NCI-H524 (cell line): ENCODE data around the gene DPCD.
"Not testable (repeated sequence)": the region's sequence is repeated elsewhere in the genome, so short reads cannot be mapped to it uniquely, and the experiment has no call there.

Source experiments
- DNase-seq, 2 experiments: peaks; one replicate each; lab custom pipeline; 2025; lab: John Stamatoyannopoulos, UW

The DPCD gene

DNA sequence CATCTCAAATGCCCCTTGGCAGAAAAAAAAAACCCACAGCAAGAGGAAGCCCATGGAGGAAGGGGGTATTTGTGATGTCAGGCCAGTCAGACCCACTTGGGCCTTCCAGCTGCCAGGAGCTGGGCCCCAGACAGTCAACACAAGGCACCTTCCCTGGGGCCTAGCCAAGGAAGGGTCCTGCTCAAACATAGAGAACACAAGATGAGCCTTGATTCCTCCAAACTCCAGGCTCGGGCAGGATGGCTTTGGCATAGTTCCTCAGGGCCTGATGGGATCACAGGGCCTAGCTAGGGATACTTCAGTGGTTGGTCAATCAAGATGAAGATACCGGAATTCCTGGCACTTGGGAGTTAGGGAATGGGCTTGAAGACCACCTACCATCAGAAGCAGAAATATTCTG is 30.8 kb downstream of the DPCD start:
- DNase-seq, result no peak

DNA sequence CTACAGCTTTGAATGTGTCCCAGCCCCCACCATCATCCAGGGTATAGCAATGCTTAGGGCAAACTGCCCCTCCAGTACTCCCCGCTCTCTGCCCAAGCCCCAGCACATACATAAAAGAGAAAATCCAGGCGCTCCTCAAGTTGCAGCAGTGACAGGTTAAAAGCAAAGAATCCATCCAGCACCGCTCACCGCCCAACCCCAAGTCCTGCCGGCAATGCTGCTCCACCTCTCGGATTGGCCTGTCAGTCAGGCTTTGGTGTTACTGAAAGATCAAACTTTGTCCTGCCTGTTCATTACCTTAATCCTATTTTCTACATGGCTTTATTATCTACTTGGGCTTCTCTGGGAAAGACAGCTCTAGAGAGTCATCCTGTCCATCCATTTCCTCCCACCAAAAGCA is 31.9 kb downstream of the DPCD start:
- DNase-seq, result no peak

DNA sequence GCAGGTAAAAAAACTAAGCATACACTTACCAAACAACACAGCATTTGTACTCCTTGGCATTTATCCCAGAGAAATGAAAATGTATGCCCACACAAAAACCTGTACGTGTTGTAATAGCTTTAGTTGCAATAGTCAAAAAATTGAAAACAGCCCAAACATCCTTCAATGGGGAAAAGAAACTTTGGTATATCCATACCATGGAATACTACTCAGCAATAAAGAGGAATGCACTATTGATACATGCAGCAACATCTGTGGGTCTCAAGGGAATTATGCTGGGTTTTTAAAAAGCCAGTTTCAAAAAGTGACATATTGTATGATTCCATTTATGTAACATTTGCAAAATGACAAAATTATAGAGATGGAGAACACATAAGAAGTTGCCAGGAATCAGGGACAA is 35.4 kb downstream of the DPCD start:
- DNase-seq, result no peak

DNA sequence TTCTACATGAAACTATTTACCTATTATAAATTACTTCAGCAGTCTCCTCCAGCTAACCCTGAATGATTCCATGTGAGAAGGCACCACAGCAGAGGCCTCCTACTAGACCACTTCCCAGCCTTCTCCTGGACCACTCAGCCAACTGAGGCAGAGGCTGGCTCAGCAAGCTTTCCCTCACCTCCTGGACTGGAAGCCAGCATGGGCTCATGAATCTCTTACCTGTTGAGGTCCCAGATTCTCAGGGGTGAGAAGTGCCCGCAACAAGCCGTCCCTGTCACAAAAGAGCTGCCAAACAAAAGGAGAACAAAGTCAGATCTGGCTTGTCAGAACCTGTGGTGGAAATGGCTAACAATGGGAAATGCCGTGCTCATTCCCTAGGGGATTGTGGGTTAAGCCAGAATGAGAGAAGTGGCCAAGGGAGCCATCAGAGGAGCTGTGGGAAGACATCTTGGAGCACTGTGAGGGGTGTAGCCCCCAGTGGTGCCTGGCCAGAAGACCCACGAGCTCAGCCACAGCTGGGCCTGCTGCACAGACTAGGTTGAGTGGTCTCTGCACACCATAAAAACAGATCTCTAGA is 36.5 kb downstream of the DPCD start:
- no peak for DNase-seq

DNA sequence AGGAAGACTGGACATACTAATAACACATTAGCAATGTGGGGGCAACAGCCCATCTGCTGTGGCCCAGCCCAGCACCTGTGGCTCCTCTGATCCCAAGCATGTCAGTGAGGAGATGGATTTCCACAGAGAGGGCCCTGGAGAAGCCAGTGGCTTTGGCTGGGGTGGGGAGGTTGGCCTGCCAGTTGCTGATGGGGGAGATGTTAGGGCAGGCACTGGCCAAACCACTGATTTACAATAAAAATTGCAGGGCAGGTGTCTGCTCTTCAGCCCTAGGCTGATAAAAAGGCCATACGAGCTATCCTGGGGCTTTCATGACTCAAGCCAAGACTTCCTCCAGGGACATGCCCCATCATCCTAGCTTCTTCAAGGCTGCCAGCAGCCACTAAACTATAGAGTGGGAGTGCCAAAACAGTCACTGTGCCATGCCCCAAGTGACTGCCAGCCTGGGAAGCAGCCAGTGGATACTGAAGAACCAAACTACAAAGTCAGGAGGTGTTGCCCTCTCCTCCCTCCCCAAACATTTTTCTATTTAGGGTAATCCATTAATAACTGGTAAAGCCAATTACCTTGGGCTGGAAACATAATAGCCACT is 37.8 kb downstream of the DPCD start:
- DNase-seq, result no peak

DNA sequence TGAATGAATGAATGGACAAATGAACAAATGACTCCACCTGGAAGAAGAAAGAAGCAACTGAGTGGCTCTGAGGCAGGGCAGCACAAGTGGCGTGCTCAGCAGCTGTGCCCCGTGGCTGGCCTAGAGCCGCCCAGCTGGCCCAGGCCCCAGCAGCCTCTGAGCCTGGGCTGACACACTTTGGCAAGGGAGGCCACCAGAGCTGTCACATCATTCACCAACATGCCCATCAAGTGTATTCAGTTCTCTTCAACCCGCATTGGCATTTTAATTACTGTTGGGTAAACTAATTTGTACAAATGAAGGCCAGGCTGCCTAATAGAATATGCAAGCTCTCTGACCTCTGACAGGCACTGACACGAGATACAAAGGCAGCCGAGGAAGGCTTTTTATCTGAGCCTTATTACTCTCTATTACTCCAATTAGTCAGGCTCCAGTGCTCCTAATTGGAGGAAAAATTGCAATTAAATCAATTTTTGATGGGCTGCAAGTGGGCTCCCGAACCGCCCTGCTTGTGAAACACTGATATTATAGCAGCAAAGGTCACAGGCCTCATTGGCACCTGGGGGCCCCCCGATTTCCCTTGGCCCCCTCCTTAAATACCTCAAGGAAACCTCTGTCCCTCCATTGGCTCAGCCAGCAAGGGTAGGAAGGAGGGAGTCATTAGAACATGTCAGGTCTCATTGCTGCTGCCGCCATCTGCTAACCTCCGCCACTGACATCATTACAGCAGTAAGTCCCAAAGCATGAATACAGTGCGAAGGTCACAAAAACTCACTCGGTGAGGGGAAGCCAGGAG is 41.9 kb downstream of the DPCD start:
- DNase-seq, result no peak

DNA sequence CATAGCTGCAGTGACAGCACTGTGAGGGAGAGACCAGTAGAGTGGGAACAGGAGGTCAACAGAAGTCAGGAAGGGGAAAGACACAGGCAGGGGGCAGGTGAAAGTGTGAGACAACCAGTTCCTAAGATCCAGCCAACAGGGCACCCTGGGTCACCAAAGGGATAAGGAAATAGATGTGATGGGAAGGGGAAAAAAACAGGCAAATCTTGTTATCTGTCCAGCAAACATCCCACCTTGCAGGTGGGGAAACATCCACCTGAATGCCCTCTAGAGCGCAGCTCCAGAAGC is 42.5 kb downstream of the DPCD start:
- DNase-seq, result no peak

DNA sequence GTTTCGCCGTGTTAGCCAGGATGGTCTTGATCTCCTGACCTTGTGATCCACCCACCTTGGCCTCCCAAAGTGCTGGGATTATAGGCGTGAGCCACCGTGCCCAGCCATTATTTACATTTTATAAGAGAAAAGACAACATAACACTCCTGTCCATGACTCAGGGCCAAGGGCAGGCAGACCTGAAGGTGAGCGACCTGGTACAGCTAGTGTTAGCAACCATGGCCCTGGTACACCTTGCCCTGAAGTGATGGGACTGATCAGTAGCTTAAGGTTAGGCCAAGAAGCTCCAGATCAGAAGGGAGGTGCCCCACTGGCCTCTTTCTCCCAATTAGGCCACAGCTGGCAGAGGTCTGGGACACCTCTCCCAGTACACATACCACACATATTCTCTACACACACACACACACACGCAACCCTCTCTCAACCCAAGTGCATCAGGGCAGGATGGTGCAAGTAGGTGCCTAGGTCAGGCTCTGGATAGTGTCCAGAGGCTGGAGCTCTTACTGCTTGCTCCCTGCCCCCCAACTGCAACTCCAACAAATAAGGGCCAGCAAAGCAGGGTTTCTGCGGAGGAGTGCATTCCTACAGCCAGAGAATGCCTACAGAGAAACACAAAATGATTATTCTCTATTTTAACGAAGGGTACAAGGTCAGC is 43.8 kb downstream of the DPCD start:
- no peak for DNase-seq

DNA sequence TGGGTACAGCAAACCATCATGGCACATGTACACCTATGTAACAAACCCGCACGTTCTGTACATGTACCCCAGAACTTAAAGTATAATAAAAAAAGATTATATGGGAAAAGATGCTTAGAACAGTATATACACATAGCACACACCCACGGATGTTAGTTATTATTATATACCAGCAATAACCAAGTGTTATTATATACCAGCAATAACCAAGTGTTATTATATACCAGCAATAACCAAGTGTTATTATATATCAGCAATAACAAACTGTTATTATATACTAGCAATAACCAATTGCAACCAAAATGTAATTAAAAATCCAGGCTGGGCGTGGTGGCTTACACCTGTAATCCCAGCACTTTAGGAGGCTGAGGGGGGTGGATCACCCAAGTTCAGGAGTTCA is 45.4 kb downstream of the DPCD start:
- not testable (repeated sequence) for DNase-seq

DNA sequence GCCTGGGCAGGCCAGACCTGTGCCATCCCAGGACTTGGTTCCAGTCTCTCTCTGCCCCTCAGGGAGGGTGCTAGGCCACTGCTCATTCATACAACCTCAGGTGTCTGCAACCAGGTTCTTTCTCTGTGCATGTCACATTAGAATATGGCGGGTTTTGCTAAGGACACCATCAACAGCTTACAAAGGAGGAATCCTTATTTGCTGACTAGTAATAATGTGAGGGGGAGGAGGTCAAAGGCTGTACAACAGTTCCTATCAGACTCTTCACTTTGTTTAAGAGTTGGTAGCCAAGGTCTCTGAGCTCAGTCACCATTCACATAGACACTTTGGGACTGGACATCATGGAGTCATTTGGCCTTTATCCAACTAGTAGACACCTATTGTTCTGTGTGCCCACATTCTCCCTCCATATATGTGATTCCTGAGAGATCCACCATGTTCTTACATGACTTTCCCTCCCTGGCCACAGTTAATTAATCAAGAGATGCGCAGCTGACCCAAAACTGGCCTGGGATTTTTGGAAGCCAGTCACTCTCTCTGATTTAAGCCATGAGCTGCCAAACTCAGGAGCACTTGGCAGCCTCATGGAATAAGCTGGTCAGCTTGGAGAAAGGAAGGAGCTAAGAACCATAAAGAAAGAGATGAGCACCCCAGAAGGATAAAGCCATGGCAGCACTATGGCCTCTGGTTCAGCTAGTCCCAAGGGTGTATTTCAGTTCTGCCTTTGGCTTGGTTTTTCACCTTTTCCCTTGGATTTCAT is 51.2 kb downstream of the DPCD start:
- DNase-seq, result no peak

DNA sequence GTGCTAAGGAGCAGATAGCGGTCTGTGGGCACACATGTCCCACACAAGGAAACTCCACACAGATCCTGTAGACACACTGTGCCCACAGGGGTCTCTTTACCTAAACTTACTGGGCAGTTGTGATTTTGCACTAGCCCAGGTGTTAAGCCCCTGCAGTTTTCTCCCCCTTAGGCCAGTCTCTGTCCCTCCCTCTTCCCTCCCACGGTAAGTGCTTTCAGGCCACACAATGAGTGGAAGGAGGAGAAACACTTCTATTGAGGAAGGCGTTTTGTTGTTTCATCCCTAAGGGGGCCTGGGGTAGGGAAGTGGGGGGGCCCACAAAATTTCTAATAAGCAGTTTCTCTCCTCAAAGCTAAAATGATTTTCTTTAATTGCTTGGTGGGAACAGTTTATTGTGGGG is 55.4 kb downstream of the DPCD start:
- no peak for DNase-seq

DNA sequence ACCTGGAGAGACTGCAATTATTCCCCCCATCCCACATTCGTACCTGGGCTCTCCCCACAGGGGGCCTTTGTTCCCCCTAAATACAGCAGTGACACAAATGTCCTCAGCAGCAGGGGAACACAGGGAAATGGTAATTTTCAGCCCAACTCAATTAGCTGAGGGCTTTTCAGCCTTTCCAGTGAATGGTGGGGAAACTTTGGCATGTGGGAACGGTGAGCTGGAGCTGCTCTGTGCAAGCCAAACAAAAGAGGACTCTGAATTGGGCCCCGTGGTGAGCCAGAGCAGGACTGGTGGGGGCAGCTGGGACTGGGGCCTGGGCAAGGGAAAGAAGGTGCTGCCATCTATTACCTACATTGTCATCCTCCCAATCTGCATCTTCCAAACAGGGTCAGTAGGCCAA is 55.9 kb downstream of the DPCD start:
- no peak for DNase-seq

DNA sequence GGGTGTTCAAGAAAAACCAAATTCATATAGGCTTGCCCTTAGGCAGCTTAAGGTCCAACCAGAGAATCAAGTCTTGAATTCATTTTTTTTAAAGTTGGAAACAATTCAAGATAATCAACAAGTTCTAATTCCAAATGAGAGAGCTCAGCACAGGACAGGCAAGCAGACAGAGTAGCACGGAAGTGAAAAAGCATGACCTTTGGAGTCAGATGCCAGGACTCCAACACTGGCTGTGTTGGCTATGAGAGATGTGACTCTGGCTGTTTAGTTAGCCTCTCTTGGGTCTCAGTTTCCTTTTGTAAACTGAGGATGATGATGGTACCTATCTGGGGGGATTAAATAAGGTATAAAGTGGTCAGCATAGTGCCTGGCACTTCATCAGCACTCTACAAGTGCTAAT is 57.5 kb downstream of the DPCD start:
- DNase-seq, result no peak

DNA sequence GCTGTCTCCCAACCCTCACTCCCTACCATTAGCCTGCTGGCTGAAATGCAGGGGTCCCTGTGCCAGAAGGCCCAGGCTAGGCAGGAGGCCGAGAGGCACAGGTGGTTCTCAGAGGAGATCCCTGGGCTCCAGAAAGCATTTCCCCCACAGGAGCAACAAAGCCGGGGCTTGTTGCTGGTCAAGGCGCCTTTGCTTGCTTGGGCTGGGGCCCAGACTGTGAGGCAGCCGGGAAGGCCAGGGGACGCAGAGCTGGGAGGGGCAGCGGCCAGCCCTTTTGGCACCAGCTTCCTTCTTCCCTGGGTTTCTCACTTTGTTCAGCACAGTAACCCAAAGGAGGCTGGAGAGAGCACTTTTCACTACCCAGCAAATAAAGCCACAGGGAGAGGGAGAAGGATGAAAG is 58.2 kb downstream of the DPCD start:
- no peak for DNase-seq

DNA sequence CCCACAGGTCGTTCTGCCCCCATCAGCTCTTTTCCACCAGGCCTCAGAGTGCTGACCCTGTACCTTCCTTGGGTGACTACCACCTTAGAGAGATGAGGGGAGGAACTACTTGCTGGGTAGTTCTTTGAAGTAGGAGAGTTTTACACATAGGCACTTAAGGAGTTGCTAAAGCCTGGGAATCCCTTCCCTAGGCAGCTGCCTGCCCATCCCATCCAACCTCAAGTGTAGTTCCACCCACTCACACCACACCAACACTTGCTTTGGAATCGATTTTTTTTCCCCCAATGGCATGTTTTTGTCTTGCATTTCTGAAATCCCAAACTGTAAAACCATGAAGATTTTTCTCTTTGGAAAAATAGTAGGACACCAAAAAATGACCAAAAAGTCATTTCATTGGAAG is 59.1 kb downstream of the DPCD start:
- DNase-seq, result no peak

DNA sequence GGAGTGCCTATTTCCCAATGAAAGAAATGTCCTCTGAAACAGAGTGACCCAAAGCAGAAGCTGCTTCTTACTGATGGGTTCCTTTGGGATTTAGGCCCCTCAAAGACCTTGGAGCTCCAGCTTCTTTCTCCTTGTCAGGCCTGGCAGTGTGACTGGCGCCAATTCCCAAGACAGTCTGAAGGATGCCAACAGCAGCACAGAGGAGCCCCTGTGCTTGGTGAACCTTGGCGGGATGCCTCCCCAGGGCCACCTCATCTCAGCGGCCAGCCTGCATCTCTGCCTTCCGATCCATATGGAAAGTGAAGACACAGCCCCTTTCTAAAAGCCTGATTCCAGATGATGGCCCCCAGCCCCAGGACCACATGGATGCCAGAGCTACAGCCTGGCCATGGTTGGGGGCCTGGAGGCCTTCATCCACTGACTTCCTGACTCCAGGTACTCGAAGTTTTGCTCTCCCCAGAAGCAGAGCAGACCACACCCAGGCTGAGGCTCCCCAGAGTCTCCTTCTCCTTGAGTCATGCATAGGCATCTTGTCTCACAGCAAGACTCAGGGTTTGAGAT is 61.5 kb downstream of the DPCD start:
- no peak for DNase-seq

DNA sequence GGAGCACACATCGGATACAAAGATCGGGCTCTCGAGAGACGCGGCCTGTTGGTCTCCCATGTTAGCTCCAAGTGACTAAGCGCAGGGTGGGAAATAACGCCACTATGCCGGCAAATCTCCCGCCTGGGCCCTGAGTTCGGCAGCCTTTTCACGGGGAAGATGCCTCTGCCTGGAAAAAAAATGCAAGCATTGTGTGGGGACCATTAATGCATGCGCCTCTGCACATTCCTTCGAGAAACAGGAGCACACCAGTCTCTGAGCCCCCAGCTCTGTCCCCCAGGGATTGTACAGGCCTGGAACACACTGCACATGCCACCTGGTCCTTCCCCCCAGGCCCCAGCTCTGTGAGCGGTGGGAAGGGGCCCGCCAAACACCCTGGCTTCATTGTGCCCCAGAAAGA is 62.7 kb downstream of the DPCD start:
- DNase-seq, result no peak

DNA sequence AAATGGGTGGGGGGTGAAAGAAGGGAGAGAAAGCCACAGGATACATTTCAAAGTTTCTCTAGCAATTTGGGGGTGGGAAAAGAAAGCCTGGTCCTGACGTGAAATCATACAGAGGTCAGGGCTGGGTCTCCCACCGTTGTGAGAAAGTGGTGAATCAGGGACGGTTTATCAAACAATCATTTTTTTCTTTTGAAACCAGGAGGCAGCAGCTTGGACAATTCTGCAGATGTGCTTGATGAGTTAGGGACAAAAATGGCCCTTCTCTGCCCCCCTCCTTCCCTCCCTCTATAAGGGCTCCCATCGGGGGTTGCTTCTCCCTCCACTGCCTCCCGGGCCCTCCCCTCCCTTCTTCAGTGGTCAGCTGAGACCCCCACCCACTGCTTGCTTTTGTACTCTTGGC is 63.2 kb downstream of the DPCD start:
- DNase-seq, result no peak

DNA sequence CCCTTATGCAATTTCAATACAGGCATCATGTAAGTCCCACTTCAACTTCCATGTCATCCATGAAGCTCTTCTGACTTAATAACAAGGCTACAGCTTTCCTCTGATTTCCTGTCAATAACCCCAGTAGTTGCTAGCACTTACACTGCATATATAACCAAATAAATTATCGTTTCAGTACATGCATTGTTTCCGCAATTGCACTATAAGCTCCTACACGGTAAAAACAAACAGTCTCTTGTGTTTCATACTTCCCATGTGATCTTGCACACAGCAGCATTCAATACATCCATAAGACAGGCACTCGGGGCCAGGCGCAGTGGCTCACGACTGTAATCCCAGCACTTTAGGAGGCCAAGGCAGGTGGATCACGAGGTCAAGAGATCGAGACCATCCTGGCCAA is 65.4 kb downstream of the DPCD start:
- DNase-seq, result no peak

DNA sequence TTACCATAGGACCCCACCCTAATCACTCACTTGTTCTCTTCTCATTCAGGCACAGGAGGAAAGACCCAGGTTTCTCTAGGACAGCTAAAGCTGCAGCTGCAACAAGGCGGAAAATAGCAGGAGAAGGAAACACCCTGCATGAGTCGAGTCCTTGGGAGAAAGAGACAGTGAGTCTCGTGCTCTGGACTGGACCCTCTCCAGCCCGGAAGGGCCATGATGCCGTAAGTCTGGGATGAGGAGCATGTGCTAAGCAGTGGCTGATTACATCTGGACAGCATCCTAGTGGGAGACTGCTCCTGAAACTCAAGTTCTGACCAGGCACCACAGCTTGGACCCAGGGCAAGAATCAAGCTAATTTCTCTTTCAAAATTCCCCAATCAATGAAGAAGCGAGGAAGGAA is 67.4 kb downstream of the DPCD start:
- no peak for DNase-seq

DNA sequence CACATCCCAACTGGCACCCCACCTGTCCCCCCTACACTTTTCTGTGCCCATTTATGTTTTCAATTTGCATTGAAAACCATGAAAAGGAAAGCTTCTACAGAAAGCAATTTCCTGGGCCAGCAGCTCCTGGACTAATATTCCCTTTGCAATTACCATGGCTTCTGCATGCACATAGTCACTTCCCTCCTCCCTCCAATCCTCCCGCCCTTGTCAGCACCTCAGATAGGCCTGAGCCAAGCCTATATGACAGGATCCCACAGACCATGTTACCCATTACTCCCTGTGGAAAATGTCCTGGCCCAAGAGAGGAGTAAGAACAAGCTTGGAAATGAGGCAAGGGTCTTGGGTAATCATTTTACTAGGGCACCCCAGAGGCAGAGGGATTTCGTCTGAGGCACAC is 68.8 kb downstream of the DPCD start:
- DNase-seq, result no peak

DNA sequence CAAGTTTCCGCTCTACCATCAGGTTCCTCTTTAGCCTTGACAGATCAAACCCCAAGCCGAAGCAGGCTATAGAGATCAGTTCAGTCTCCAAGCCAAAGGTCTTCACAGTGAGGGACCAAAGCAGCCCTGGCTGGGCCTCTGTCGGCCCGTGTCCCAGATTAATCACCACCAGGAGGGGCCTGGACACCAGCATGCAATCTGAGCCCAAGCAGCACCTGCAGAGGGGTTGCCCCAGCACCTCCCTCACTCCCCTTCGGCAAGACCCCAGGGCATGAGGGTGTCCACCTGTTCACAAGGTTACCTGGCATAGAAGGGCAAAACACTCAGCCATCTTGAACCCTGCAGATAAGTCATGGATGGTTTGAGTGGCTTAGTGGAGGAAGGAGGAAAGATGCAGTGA is 70.9 kb downstream of the DPCD start:
- DNase-seq, result no peak
